Ishikawa (cell line): ENCODE data around the gene PCDH8.

Source experiments
- CEBPB ChIP-seq: IDR thresholded peaks from 2 replicates; pipeline ENCODE4 v1.6.1; 2012
- CREB1 ChIP-seq: IDR thresholded peaks from 2 replicates; pipeline ENCODE4 v1.6.1; 2012; ENCODE audit warnings: low read depth
- EGR1 ChIP-seq: IDR thresholded peaks from 2 replicates; pipeline ENCODE4 v1.6.1; 2012
- EP300 ChIP-seq: IDR thresholded peaks from 2 replicates; pipeline ENCODE4 v1.6.1; 2012; ENCODE audit warnings: borderline replicate concordance
- FOXM1 ChIP-seq: IDR thresholded peaks from 2 replicates; pipeline ENCODE4 v1.6.1; 2012; ENCODE audit warnings: low read depth, borderline replicate concordance
- NFIC ChIP-seq: IDR thresholded peaks from 2 replicates; pipeline ENCODE4 v1.6.1; 2012
- RAD21 ChIP-seq: IDR thresholded peaks from 2 replicates; pipeline ENCODE4 v1.6.1; 2012; ENCODE audit warnings: low read depth
- REST ChIP-seq: IDR thresholded peaks from 2 replicates; pipeline ENCODE4 v1.6.1; 2012; ENCODE audit warnings: low read depth, mild to moderate bottlenecking
- TAF1 ChIP-seq: IDR thresholded peaks from 2 replicates; pipeline ENCODE4 v1.6.1; 2012; ENCODE audit warnings: low read depth, mild to moderate bottlenecking
- TCF12 ChIP-seq: IDR thresholded peaks from 2 replicates; pipeline ENCODE4 v1.6.1; 2012; ENCODE audit warnings: low read depth
- TEAD4 ChIP-seq: IDR thresholded peaks from 2 replicates; pipeline ENCODE4 v1.6.1; 2012
- YY1 ChIP-seq: IDR thresholded peaks from 2 replicates; pipeline ENCODE4 v1.6.1; 2012; ENCODE audit warnings: low read depth
- ZBTB7A ChIP-seq: IDR thresholded peaks from 2 replicates; pipeline ENCODE4 v1.6.1; 2012; ENCODE audit warnings: low read depth
- TF ChIP-seq, protein P1 (sequence below): IDR thresholded peaks from 2 replicates; pipeline ENCODE4 v1.6.1; 2012
- TF ChIP-seq, protein P2 (sequence below): IDR thresholded peaks from 2 replicates; pipeline ENCODE4 v1.6.1; 2012

PCDH8 gene

GRCh38 chr13:52845766-52846566, 2.5 kb downstream of the PCDH8 start:
- TF ChIP-seq REST (no peak), TAF1 (no peak), YY1 (no peak)
- TF ChIP-seq, protein P1, sequence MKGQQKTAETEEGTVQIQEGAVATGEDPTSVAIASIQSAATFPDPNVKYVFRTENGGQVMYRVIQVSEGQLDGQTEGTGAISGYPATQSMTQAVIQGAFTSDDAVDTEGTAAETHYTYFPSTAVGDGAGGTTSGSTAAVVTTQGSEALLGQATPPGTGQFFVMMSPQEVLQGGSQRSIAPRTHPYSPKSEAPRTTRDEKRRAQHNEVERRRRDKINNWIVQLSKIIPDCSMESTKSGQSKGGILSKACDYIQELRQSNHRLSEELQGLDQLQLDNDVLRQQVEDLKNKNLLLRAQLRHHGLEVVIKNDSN, result no peak

DNA sequence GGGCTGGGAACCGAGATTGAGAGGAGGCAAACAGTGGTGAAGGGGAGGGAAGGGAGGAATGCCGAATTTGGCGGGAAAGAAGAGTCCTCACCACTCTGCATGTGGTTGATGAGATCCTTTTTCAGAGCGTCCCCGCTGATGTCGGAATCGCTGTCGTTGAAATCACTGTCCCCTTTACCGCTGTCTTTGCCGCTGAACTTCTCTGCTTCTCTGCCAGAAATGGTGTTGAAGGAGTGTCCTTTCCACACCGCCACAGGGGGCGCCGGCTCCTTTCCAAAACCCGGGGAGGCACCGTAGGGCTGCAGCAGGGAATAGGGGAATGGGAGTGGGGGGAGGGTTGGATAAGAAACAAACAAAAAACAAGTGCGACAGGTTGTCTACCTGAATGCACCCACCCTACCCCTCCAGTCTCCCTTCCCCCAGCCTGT, 3.1 kb downstream of the PCDH8 start:
- TF ChIP-seq EGR1 (no peak), TAF1 (no peak)

- TF ChIP-seq REST (no peak), EP300 (no peak), TAF1 (no peak), TCF12 (no peak), CEBPB (no peak), TEAD4 (no peak), CREB1 (no peak), ZBTB7A (no peak), NFIC (no peak), EGR1 (no peak), FOXM1 (no peak), YY1 (no peak), RAD21 (no peak)
- TF ChIP-seq, protein P1, result no peak
- TF ChIP-seq, protein P2, sequence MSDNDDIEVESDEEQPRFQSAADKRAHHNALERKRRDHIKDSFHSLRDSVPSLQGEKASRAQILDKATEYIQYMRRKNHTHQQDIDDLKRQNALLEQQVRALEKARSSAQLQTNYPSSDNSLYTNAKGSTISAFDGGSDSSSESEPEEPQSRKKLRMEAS, result no peak
These were observed 3.6 kb downstream of the PCDH8 start for GRCh38 chr13:52844836-52845235.

DNA sequence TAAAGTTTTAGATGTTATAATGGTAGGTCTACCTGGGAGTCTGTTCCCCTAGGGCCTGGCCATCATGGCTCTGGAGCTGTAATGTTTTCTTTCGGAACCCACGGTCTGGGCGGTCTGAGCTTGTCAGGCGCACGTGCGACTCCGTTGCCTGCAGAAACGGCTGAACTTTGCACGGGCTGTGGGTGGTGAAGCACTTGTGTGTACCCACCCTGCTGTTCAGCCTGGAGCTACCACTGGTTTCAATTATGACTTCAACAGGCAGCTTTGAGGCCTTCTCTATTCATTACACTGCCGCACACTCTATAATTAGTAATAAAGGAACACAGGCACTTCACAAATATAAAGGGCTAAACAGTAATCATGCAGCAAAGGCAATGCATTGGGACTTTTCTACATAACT, 6.0 kb downstream of the PCDH8 start:
- no peak for TF ChIP-seq TAF1
- TF ChIP-seq, protein P2, result no peak
- TF ChIP-seq EGR1, result no peak
- no peak for TF ChIP-seq REST
- TF ChIP-seq FOXM1, result no peak
- TF ChIP-seq RAD21, result no peak

- TF ChIP-seq, protein P2, result no peak
- no peak for TF ChIP-seq TAF1
- TF ChIP-seq CREB1, result no peak
- TF ChIP-seq TEAD4, result no peak
- no peak for TF ChIP-seq EGR1
- TF ChIP-seq EP300, result no peak
- no peak for TF ChIP-seq RAD21
- TF ChIP-seq TCF12, result no peak
- no peak for TF ChIP-seq CEBPB
- no peak for TF ChIP-seq REST
- no peak for TF ChIP-seq FOXM1
- no peak for TF ChIP-seq ZBTB7A
- TF ChIP-seq, protein P1, result no peak
- TF ChIP-seq NFIC, result no peak
- TF ChIP-seq YY1, result no peak
These were observed 8.4 kb downstream of the PCDH8 start for GRCh38 chr13:52840066-52840465.
